ENCODE results near the gene ADAMTS13.

DNA sequence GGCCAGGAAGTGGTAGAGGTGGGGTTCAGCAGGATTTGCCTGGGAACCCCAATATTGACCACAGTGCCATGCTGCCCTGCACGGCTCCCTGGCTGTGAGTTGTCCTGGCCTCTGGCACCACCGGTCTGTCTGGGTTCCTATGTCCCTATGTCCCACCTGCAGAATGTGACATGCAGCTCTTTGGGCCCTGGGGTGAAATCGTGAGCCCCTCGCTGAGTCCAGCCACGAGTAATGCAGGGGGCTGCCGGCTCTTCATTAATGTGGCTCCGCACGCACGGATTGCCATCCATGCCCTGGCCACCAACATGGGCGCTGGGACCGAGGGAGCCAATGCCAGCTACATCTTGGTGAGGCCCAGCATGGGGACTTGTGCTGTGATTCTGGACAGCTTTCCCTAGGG, 35.6 kb downstream of the ADAMTS13 start:
- TF ChIP-seq EP300 (IDR thresholded peaks at IDR 0.05) (no peak), POLR2A (IDR thresholded peaks at IDR 0.05) (no peak)
- TF ChIP-seq, protein P1, sequence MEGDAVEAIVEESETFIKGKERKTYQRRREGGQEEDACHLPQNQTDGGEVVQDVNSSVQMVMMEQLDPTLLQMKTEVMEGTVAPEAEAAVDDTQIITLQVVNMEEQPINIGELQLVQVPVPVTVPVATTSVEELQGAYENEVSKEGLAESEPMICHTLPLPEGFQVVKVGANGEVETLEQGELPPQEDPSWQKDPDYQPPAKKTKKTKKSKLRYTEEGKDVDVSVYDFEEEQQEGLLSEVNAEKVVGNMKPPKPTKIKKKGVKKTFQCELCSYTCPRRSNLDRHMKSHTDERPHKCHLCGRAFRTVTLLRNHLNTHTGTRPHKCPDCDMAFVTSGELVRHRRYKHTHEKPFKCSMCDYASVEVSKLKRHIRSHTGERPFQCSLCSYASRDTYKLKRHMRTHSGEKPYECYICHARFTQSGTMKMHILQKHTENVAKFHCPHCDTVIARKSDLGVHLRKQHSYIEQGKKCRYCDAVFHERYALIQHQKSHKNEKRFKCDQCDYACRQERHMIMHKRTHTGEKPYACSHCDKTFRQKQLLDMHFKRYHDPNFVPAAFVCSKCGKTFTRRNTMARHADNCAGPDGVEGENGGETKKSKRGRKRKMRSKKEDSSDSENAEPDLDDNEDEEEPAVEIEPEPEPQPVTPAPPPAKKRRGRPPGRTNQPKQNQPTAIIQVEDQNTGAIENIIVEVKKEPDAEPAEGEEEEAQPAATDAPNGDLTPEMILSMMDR (IDR thresholded peaks at IDR 0.05) = no peak
